ENCODE results near the gene CDA.

Gene CDA

DNA sequence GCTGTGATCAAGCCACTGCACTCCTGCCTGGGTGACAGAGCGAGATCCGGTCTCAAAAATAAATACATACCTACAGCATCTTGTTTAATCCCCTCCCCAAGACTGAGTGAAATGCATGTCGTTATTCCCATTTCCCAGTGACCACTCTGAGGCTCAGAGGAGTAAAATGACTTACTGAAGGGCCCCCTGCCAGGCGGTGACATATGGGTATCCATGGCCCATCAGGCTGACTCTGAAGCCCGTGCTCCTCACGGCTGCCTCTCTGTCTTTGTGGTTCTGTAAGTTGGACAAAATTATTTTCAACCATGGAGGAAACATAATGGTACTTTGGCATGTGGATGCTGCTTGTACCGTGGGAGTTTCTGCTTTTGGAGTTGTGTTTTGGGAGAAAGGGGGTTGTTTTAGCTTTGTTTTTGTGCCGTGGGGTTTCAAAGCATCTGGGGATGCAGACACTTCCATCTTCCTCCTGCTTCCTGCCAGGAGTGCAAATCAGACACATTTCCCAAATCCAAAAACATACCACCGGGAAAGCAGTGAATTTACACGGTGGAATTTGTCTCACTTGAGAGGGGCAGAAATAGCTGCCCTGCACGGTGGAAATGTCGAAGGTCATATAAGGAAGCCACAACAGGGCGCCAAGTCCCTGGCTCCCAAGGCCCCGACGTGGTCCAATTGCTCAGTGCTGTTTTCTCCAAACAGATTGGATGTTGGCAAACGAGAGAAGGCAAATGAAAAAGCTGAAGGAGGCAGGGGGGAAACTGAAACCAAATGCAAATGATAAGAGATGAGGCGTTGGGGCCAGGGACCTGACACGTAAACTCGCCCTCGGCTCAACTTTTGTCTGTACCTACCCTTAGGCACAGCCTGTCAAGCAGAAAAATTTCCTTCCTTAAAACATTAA lies 27.3 kb downstream of the CDA start:
- DNase-seq (ENCODE audit: low read depth in 2 of 2) = no peak

DNA sequence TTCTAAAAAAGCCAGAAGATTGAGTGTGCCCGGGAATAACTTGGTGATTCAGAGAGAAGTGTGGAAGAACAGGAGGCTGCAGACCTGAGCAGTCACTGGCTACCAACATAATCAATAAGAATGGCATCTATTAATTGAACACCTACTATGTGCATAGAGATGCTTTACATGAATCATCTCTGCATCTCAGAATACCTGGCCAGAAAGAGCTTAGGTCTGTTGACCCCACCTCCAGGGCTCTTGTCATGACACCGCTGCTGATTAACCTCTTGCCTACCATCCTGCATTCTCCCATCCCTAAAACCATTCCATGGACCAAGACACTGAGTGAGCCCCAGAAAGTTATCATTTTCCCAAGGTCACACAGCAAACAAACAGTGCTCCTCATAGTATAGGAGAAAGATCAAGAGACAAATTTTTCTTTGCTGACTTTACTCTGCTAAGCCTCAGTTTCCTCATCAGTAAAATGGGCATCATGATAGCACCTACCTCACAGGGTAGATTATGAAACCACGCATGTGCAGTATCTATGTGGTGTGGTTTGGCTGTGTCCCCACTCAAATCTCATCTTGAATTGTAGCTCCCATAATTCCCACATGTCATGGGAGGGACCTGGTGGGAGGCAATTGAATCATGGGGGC lies 28.1 kb downstream of the CDA start:
- no peak for DNase-seq (ENCODE audit: low read depth in 2 of 2)

DNA sequence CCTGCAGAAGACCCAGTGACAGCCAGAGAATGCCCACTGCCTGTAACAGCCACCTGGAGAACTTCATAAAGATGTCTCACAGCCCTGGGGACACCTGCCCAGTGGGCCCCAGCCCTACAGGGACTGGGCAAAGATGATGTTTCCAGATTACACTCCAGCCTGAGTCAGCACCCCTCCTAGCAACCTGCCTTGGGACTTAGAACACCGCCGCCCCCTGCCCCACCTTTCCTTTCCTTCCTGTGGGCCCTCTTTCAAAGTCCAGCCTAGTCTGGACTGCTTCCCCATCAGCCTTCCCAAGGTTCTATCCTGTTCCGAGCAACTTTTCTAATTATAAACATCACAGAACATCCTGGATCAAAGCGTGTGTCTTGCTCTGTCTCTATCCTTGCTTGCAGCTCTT lies 29.7 kb downstream of the CDA start:
- DNase-seq (ENCODE audit: low read depth in 2 of 2) = no peak

DNA sequence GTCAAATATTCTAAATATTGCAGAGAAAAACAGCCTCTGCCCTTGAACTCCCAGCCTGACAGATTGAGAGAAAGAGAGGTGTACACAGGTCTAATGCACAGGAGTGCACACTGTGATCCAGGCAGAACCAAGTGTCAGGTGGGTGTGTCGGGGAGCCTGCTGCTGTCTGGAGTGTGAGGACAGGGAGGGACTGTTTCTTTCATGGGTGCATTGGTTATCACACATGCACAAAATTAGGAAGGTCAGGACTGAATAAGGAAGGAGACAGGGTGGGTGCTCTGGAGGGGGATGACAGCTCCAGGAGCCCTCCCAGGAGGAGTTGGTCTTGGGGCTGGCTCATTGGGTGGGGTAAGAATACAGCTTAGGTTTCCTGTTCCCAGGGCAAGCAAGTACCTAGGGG lies 31.1 kb downstream of the CDA start:
- DNase-seq (ENCODE audit: low read depth in 2 of 2) = no peak

DNA sequence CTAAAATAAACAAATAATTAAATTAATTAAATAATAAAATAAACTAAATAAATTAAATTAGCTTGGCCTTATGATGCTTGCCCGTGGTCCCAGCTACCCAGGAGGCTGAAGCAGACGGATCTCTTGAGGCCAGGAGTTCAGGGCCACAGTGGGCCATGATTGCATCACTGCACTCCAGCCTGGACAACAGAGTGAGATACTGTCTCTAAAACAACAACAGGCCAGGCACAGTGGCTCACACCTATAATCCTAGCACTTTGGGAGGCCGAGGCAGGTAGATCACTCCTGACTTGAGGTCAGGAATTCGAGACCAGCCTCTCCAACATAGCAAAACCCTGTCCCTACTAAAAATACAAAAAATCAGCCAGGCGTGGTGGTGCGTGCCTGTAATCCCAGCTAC lies 32.1 kb downstream of the CDA start:
- DNase-seq (ENCODE audit: low read depth in 2 of 2) = no peak

DNA sequence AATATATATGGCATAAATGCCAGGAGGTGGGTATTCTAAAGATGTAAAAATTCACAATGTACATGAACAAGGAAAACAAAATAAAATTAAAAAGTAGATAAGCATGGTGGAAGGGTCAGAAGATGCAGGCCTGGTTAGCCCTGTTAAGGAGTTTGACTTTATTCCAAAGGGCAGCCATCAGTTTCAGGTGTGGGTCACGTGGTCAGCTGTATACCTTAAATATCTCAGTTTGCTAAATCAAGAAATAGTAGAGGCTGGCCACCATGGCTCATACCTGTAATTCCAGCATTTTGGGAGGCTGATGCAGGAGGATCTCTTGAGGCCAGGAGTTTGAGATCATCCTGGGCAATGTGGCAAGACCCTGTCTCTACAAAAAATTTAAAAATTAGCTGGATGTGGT lies 35.8 kb downstream of the CDA start:
- DNase-seq (ENCODE audit: low read depth in 2 of 2) = no peak

DNA sequence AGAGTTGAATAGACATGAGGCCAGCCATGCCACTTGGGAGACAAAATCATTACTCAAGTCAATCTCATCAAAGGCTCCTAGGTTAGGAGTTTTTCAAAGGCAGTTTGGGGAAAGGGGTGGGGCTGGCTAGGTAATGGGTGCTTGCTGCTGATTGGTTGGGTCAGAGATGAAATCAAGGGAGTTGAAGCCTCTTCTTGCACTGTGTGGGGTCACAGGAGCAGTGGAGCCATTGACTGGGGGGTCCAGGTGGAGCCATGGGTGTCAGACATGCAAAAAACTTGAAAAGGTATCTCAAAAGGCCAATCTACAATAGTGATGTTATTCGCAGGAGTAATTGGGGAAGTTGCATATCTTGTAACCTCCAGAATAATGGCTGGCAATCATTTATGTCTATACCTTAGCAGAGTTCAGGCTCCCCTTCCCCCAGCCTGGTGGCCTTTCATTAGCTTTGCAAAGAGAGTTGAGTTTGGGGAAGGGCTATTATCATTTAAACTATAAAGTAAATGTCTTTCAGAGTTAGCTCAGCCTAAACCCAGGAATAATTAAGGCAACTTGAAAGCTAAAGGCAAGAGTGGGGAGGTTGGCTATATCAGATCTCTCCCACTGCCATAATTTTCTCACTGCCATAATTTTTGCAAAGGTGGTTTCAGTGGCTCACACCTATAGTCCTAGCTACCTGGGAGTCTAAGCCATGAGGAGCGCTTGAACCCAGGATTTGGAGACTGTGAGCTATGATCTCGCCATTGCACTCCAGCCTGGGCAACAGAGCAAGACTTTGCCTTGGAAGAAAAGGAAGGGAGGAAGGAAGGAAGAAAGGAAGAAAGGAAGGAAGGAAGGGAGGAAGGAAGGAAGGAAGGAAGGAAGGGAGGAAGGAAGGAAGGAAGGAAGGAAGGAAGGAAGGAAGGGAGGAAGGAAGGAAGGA lies 36.5 kb downstream of the CDA start:
- DNase-seq (ENCODE audit: low read depth in 2 of 2) = no peak

DNA sequence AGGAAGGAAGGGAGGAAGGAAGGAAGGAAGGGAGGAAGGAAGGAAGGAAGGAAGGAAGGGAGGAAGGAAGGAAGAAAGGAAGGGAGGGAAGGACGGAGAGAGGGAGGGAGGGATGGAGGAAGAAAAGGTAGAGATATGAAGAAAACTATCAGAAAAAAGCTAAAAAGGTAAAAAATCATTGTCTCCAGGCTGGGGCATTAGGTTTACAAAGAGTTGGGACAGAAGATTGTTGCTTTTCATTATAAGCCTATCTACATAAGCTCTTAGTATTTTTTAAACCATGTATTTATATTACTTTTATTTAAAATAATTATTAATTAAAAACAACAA lies 37.2 kb downstream of the CDA start:
- no peak for DNase-seq (ENCODE audit: low read depth in 2 of 2)

DNA sequence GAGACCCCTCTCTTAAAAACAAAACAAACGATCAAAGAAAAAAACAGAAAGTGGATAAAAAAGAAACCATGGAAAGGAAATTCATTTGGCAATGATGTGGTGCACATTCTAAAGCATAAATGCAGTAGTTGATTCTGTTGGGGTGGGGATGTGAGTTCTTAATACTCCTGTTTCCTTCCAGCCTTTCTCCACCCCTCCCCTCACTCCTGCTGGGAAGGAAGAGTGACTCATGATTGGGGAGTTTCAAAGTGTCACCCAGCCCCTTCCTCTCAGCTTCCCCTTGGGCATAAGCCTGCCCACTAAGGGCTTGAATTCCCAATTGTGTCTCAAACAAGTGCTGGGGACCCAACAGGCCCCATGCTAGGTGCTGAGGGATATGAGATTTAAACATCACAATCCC lies 37.6 kb downstream of the CDA start:
- no peak for DNase-seq (ENCODE audit: low read depth in 2 of 2)

DNA sequence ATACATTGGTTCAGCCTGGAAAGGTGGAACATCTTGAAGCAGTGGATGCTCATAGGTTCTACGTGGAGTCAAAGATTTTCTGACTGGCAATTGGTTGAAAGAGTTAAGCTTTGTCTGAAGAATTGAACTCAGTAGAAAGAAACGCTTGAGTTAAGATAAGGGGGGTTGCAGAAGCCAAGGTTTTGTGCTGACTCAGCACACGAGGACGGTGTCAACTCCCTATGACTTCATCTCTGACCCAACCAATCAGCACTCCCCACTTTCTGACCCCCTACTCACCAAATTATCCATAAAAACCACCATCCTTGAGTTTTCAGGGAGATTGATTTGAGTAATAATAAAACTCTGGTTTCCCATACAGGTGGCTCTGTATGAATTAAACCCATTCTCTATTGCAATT lies 41.8 kb downstream of the CDA start:
- DNase-seq (ENCODE audit: low read depth in 2 of 2) = no peak

DNA sequence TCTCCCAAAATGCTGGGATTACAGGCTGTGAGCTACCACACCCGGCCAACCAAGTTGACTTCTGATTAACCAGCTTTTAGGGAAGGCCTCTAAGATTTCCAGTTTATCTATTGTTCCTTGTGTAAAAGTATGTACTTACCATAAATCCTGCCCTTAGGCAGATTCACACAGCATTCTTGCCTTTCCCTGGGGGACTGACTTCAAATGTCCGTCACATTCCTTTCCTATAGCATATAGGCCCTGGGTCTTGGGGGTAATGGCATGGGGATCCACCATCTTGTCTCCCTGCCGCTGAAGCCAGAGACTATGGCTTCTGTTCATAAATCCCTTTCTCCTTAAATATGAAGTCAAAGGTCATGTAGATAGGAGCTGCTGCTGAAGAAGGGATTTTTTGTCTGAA lies 43.5 kb downstream of the CDA start:
- DNase-seq (ENCODE audit: low read depth in 2 of 2) = no peak

DNA sequence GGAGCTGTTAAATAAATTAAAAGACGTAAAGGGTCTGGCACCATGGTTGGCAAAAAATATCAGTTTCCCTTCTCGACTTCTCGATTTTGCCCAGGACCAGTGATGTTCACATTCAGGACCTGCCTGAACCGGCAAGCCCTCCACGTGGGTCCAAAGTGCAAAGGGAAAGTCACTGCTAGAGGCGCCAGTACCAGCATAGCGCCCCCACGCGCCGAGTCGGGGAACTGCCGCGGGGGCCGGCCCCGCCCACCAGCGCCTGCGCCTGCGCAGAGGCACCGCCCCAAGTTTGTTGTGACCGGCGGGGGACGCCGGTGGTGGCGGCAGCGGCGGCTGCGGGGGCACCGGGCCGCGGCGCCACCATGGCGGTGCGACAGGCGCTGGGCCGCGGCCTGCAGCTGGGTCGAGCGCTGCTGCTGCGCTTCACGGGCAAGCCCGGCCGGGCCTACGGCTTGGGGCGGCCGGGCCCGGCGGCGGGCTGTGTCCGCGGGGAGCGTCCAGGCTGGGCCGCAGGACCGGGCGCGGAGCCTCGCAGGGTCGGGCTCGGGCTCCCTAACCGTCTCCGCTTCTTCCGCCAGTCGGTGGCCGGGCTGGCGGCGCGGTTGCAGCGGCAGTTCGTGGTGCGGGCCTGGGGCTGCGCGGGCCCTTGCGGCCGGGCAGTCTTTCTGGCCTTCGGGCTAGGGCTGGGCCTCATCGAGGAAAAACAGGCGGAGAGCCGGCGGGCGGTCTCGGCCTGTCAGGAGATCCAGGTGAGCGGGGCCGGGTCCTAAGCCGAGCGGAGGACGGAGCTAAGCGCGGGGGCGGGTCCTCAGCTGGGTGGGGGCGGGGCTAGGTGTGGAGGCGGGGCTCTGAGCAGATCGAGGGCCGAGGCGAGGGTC lies 44.5 kb downstream of the CDA start, which contains the start of gene PINK1:
PINK1 (plus strand) TSS at position 269 of the 875 bp plus-strand sequence; CDS start at position 360, 91 bp downstream.
- peak; percentile 71 to 83 for DNase-seq (ENCODE audit: low read depth in 2 of 2)

DNA sequence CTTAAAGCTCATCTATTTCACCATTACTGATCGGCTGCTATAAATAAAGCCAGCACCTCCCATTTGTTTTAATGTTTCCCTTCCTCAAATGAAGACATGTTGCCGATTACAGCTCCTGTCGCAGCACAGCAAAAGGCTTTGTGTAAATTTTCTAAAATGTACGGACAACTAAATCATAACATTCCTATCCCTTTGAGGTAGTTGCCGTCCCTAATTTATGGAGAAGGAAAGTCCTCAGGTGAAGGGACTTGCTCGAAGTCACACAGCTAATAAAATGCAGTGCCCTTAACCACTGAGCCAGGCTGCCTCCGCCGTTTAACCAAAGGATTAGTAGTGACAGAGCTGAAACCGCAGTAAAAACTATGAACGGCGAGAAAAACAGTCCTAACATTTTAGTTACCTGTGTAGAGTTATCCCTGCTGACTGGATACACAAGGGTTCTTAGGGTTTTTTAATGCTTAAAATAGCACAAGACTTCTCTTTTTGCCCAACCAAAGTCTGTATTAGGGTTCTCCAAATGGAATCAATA lies 45.2 kb downstream of the CDA start:
- DNase-seq (ENCODE audit: low read depth in 2 of 2) = no peak

DNA sequence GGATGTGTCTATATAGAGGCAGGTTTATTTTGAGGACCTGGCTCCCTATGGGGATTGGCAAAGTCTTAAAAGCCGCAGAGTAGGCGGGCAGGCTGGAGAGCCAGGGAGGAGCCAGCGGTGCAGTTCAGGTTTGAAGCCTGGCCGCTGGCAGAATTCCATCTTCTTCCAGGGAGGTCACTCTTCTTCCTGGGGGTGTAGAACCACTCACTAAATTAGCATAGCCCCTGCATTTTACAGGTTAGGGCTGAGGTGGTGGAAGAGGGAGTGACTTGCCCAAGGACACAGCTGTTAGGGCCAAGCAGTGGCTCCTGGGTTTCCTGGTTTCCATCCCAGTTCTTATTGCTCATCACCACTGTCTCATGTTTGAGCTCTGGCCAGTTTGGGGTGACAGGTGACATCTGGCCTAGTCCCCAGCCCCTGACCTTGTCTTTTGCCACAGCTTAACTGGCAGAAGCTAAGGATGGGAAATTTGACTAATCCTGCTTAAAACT lies 45.7 kb downstream of the CDA start:
- no peak for DNase-seq (ENCODE audit: low read depth in 2 of 2)

DNA sequence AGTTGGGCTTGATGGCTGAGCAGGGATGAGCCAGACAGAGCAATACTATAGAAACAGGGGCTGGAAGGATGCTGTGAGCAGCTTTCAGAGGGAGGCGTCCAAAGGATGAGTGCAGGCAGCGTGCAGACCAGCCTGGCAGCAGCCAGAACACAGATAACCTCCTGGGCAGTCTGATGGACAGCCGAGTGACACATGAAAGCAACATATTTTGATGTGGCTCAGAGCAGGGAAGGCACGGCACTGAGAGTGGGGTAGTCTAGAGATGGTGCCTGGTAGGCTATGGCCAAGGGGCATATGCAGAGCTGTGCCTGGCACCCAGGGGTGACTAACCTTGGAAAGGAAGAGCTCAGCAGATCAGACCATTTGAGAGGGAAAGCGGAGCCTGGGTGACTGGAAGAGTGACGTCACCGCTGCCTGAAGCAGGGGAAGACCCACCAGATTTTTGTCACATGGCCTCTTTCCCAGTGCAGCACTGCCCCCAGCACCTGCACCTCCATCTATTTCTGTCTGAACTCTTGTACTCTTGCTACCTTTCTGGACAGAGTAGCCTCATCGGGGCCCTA lies 48.0 kb downstream of the CDA start:
- no peak for DNase-seq (ENCODE audit: low read depth in 2 of 2)

DNA sequence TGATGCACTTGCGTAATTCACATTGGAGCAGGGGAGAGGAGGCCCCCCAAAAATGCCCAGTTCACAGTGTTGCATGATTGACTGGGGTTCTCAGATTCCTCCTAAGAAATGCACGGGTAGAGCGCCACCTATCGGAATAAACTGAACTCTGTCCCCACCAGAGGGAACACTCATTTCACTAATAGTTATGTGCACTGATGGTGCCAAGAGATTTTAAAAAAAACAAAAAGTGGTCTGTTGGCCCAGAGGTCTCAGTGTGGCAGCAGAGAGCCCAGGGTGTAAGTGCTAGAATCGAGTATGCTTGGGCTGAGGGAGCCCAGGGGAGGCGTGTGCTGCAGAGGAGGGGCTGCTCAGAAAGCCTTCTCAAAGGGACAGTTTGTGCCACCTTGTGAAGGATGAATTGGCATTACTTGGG lies 51.3 kb downstream of the CDA start:
- DNase-seq (ENCODE audit: low read depth in 2 of 2) = peak; percentile 25 to 37

DNA sequence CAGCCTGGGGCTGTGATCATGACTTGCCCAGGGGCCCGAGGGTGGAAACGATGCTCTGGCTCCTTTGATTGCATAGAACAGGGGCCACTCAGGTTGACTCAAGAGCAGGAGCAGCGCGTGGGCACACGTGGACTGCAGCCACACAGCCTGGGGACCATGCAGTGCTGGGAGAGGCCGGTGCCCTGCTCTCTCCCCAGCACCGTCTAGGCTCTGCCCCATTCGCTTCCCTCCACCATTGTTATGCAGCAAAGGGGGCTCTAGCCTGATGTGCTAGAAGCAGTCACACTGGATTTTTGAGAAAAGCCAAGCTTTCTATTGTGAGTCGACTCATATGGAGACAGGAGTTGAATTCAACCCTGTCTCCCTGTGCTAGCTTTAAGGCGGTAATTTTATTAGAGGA lies 53.1 kb downstream of the CDA start:
- DNase-seq (ENCODE audit: low read depth in 2 of 2) = no peak

DNA sequence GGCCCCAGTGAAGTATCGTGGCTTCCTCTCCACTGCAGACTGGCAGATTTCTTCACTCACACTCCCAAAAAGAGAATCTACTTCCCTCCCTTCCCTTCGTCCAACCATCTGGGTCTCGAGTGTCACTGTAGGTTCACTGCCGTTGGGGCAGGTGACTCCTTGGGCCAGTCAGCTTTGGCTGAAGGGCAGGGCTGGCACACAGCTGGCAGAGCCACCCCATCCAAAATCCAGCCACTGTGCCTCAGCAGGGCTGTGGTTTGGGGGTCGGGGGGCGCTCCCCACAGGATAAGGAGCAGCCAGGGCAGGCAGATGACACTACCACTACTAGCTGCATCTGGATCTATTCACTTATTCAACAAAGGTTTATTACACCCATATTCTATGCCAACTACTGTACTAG lies 54.2 kb downstream of the CDA start:
- DNase-seq (ENCODE audit: low read depth in 2 of 2) = no peak

DNA sequence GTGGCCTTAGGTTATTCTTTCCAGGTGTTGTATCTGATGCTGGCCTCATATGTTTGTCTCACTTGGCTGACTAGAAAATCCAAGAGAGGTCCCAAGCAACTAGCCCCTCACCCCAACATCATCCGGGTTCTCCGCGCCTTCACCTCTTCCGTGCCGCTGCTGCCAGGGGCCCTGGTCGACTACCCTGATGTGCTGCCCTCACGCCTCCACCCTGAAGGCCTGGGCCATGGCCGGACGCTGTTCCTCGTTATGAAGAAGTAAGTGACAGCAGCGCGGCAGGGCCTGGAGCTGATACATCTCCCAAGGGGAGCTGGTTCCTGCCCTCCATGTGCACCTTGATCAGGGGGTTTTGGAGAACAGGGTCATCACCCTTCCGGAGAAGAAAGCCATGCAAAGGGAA lies 55.5 kb downstream of the CDA start:
- DNase-seq (ENCODE audit: low read depth in 2 of 2) = no peak

DNA sequence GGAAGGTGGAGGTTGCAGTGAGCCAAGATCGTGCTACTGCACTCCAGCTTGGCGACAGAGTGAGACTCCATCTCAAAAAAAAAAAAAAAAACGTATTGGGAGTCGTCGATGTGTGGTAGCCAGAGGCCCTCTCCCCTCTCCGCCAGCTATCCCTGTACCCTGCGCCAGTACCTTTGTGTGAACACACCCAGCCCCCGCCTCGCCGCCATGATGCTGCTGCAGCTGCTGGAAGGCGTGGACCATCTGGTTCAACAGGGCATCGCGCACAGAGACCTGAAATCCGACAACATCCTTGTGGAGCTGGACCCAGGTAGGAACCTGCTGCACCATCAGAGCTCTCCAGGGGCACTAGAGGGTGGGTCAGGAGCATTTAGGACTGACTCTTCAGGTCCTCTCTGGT lies 56.5 kb downstream of the CDA start:
- no peak for DNase-seq (ENCODE audit: low read depth in 2 of 2)

DNA sequence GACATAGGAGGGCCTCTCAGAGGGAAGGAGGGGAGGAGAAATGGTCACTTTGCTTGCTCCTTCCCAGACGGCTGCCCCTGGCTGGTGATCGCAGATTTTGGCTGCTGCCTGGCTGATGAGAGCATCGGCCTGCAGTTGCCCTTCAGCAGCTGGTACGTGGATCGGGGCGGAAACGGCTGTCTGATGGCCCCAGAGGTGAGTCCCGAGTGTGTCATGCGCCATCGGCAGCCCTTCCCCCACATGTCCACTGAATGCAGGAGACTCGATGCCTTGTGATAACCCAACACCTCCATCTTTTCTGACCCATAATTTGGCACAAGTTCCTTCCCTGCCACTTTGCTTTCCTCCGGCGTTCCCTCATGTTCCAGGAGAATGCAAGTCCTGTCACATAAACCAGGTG lies 59.5 kb downstream of the CDA start:
- no peak for DNase-seq (ENCODE audit: low read depth in 2 of 2)

Measured in stimulated activated CD4-positive, alpha-beta T cell treated with anti-CD3 and anti-CD28 coated beads, Interleukin-1b, Interleukin-23, amount 100 ng/mL, for 1 hour (primary cell).